SU-DHL-6 (cell line): ENCODE measurements around the gene OSBP.

ENCODE experiments used
- CTCF ChIP-seq: fragments of 200-600 bp; sonication (generic); IDR thresholded peaks from one replicate; pipeline ENCODE4 v1.5.1; 2017; ENCODE audit warnings: antibody characterized with exemption, mild to moderate bottlenecking, low read length, moderate library complexity; ENCODE audit not compliant: insufficient read depth, poor library complexity, severe bottlenecking
- EZH2phosphoT487 ChIP-seq: fragments of 200-600 bp; sonication (generic), shearing (Covaris generic); conservative IDR thresholded peaks from 2 replicates; pipeline ENCODE4 v1.6.1; 2018; ENCODE audit warnings: mild to moderate bottlenecking, antibody characterized with exemption, low read length, moderate library complexity, mixed read lengths

GRCh38 chr11:59602432-59602831, 13.1 kb downstream of the OSBP start:
- TF ChIP-seq CTCF (no peak), EZH2phosphoT487 (no peak)
